BE2C (cell line): ENCODE data around the gene PLB1. TPM values are rescaled to one million over a fixed set of nuclear protein-coding genes. Genes with fewer than 3 reads are reported as not detected.

Source experiments
- DNase-seq: peaks from one replicate; pipeline ENCODE4 v3.0.0-alpha.2; 2020
- H3K27me3 ChIP-seq: fragments of 250-450 bp; sonication (Bioruptor Pico); 2 replicates; pipeline ENCODE4 v1.5.1; 2020; ENCODE audit warnings: mild to moderate bottlenecking
- H3K36me3 ChIP-seq: fragments of 250-450 bp; sonication (Bioruptor Pico); 2 replicates; pipeline ENCODE4 v1.5.1; 2020; ENCODE audit warnings: mild to moderate bottlenecking
- H3K4me1 ChIP-seq: fragments of 250-450 bp; sonication (Bioruptor Pico); 2 replicates; pipeline ENCODE4 v1.5.1; 2020
- H3K4me3 ChIP-seq: 2 replicates; pipeline ENCODE4 v1.5.1; 2011; ENCODE audit warnings: low read depth, low read length
- H3K9me3 ChIP-seq: fragments of 250-450 bp; sonication (Bioruptor Pico); 2 replicates; pipeline ENCODE4 v1.5.1; 2020
- CTCF ChIP-seq: IDR thresholded peaks from 2 replicates; pipeline ENCODE4 v1.5.1; 2012; ENCODE audit warnings: mild to moderate bottlenecking, low read depth, low read length
- polyA plus RNA-seq: library from polyadenylated mRNA; unstranded; fragments of >200 nt; gene quantifications from one replicate; pipeline ENCODE4 v1.2.1, GENCODE V29; 2012; ENCODE audit warnings: low read depth, missing spikeins; ENCODE audit not compliant: insufficient read length, insufficient read depth

Gene PLB1
- polyA plus RNA-seq = 0.74 TPM

- no peak within 1 kb of the TSS for H3K4me3 ChIP-seq
- DNase-seq = no peak
- H3K27me3 ChIP-seq = no peaks in the 10 kb centered on the region
- no peaks in the 10 kb centered on the region for H3K36me3 ChIP-seq
- TF ChIP-seq CTCF = no peak
- no peaks in the 10 kb centered on the region for H3K9me3 ChIP-seq
- peaks cover 3% of the 10 kb centered on the region; the same call in 1 of the 2 replicates for H3K4me1 ChIP-seq
Measured at GRCh38 chr2:28495551-28496250, at the start of gene PLB1. PLB1 (plus strand) TSS chr2:28496060; CDS start chr2:28496115, 55 bp downstream.

GRCh38 chr2:28446531-28446930, 49.3 kb upstream of the PLB1 start:
- Histone ChIP-seq H3K4me1 (peaks cover 3% of the 10 kb centered on the region; the same call in 1 of the 2 replicates), H3K9me3 (no peaks in the 10 kb centered on the region), H3K36me3 (no peaks in the 10 kb centered on the region), H3K4me3 (no peak overlapping the region), H3K27me3 (no peaks in the 10 kb centered on the region)
- TF ChIP-seq CTCF = no peak
- no peak for DNase-seq

GRCh38 chr2:28447086-28447485, 48.8 kb upstream of the PLB1 start:
- peaks cover 3% of the 10 kb centered on the region; the same call in 1 of the 2 replicates for H3K4me1 ChIP-seq
- no peaks in the 10 kb centered on the region for H3K36me3 ChIP-seq
- no peak for DNase-seq
- no peaks in the 10 kb centered on the region for H3K27me3 ChIP-seq
- no peaks in the 10 kb centered on the region for H3K9me3 ChIP-seq
- TF ChIP-seq CTCF = no peak
- H3K4me3 ChIP-seq = no peak overlapping the region

- peaks cover 3% of the 10 kb centered on the region; the same call in 1 of the 2 replicates for H3K4me1 ChIP-seq
Measured at GRCh38 chr2:28447943-28448792, 47.7 kb upstream of the PLB1 start.

GRCh38 chr2:28448793-28449100, 47.1 kb upstream of the PLB1 start:
- no peak for TF ChIP-seq CTCF
- Histone ChIP-seq H3K4me3 (no peak overlapping the region), H3K27me3 (no peaks in the 10 kb centered on the region), H3K9me3 (no peaks in the 10 kb centered on the region), H3K36me3 (no peaks in the 10 kb centered on the region), H3K4me1 (peaks cover 3% of the 10 kb centered on the region; the same call in 1 of the 2 replicates)
- DNase-seq = no peak

More at GRCh38 chr2:28447943-28448792, 47.7 kb upstream of the PLB1 start:
- H3K9me3 ChIP-seq = no peaks in the 10 kb centered on the region
- no peak for TF ChIP-seq CTCF
- no peaks in the 10 kb centered on the region for H3K27me3 ChIP-seq
- H3K36me3 ChIP-seq = no peaks in the 10 kb centered on the region
- no peak overlapping the region for H3K4me3 ChIP-seq
- DNase-seq = no peak

GRCh38 chr2:28449126-28449487, 46.8 kb upstream of the PLB1 start:
- no peak overlapping the region for H3K4me3 ChIP-seq
- H3K4me1 ChIP-seq = peaks cover 3% of the 10 kb centered on the region; the same call in 1 of the 2 replicates
- DNase-seq = no peak
- no peaks in the 10 kb centered on the region for H3K36me3 ChIP-seq
- no peaks in the 10 kb centered on the region for H3K9me3 ChIP-seq
- no peaks in the 10 kb centered on the region for H3K27me3 ChIP-seq
- TF ChIP-seq CTCF = no peak
